Liver (tissue), 3 donors: Measurements from ENCODE around the gene PTPRH.

Source experiments
- EGR1 ChIP-seq, 2 donors: IDR thresholded peaks; 2 replicates each; pipeline ENCODE4 v1.6.1; 2016 to 2018; ENCODE audit warnings: antibody characterized with exemption in 2 of 2, low read depth in 2 of 2
- GABPA ChIP-seq, 2 donors: IDR thresholded peaks in 1 of 2; conservative IDR thresholded peaks in 1 of 2; 2 replicates each; pipeline ENCODE4 v1.6.1; 2016; ENCODE audit warnings: antibody characterized with exemption in 2 of 2, mild to moderate bottlenecking in 1 of 2, moderate library complexity in 1 of 2
- RAD21 ChIP-seq, 2 donors: IDR thresholded peaks; 2 replicates each; pipeline ENCODE4 v1.6.1; 2016; ENCODE audit warnings: antibody characterized with exemption in 2 of 2, mild to moderate bottlenecking in 2 of 2
- REST ChIP-seq: IDR thresholded peaks from 2 replicates; pipeline ENCODE4 v1.6.1; 2016; ENCODE audit warnings: antibody characterized with exemption, mild to moderate bottlenecking
- RXRA ChIP-seq, 2 donors: IDR thresholded peaks; 2 replicates each; pipeline ENCODE4 v1.6.1; 2017 to 2018; ENCODE audit warnings: antibody characterized with exemption in 2 of 2, mild to moderate bottlenecking in 1 of 2
- TAF1 ChIP-seq: conservative IDR thresholded peaks from 2 replicates; pipeline ENCODE4 v1.6.1; 2016; ENCODE audit warnings: antibody characterized with exemption, mild to moderate bottlenecking
- YY1 ChIP-seq: IDR thresholded peaks from 2 replicates; pipeline ENCODE4 v1.6.1; 2016; ENCODE audit warnings: antibody characterized with exemption, mild to moderate bottlenecking
- ZBTB33 ChIP-seq: IDR thresholded peaks from 2 replicates; pipeline ENCODE4 v1.6.1; 2016; ENCODE audit warnings: antibody characterized with exemption
- TF ChIP-seq, protein P1 (sequence below): fragments of 150-350 bp; IDR thresholded peaks from 2 replicates; pipeline ENCODE4 v1.5.1; 2017; ENCODE audit warnings: improper control_type of control experiment, low read depth, low read length; ENCODE audit not compliant: missing input control
- donor health status: healthy.
- donor health status: healthy.

DNA sequence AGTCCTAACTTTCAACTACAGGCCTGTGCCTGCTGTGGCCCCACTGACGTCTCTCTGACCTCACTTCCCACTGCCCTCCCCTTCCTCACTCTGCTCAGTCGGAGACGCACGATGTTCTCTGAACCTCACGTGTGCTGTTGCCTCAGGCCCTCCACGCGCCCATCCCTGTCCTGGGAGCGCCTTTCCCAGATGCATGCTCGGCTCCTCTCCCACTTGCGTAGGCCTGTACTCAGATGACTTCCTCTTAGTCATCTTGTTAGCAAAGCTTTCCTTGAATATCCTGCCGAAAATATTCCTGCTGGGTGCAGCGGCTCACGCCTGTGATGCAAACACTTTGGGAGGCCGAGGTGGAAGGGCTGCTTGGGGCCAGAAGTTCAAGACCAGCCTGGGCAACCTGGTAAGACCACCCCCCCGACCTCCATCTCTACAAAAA, 19.9 kb downstream of the PTPRH start:
- TF ChIP-seq, protein P1, sequence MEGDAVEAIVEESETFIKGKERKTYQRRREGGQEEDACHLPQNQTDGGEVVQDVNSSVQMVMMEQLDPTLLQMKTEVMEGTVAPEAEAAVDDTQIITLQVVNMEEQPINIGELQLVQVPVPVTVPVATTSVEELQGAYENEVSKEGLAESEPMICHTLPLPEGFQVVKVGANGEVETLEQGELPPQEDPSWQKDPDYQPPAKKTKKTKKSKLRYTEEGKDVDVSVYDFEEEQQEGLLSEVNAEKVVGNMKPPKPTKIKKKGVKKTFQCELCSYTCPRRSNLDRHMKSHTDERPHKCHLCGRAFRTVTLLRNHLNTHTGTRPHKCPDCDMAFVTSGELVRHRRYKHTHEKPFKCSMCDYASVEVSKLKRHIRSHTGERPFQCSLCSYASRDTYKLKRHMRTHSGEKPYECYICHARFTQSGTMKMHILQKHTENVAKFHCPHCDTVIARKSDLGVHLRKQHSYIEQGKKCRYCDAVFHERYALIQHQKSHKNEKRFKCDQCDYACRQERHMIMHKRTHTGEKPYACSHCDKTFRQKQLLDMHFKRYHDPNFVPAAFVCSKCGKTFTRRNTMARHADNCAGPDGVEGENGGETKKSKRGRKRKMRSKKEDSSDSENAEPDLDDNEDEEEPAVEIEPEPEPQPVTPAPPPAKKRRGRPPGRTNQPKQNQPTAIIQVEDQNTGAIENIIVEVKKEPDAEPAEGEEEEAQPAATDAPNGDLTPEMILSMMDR, result no peak
- no peak for TF ChIP-seq REST
- no peak for TF ChIP-seq YY1
- no peak for TF ChIP-seq TAF1
- TF ChIP-seq EGR1 (IDR thresholded peaks at IDR 0.05; ENCODE audit: low read depth in 2 of 2), result no peak
- TF ChIP-seq GABPA (IDR thresholded peaks at IDR 0.05 in 1 of 2, conservative IDR thresholded peaks at IDR 0.05 in 1 of 2), result no peak
- no peak for TF ChIP-seq ZBTB33
- no peak for TF ChIP-seq RAD21 (IDR thresholded peaks at IDR 0.05)
- TF ChIP-seq RXRA (IDR thresholded peaks at IDR 0.05), result no peak
